ENCODE results near the gene GRAMD4.

The GRAMD4 gene

GRCh38 chr22:46686221-46687047 is 66.2 kb downstream of the GRAMD4 start:
- TF ChIP-seq JUND (IDR thresholded peaks at IDR 0.05; ENCODE audit: low read depth): no peak
- in situ Hi-C loops (cut with HindIII; ENCODE audit: low pct_unique_long_range_greater_than_20kb, low sequenced_read_pairs): no loop called here
- DNase-seq (ENCODE audit: low read depth in 1 of 2, low spot score in 1 of 2): no peak

- no peak for DNase-seq (ENCODE audit: low read depth in 1 of 2, low spot score in 1 of 2)
- in situ Hi-C loops (cut with HindIII; ENCODE audit: low pct_unique_long_range_greater_than_20kb, low sequenced_read_pairs): no loop called here
- no peak for TF ChIP-seq JUND (IDR thresholded peaks at IDR 0.05; ENCODE audit: low read depth)
These were observed 66.9 kb downstream of the GRAMD4 start for GRCh38 chr22:46687048-46687444.

GRCh38 chr22:46687460-46687859 is 67.3 kb downstream of the GRAMD4 start:
- in situ Hi-C loops (cut with HindIII; ENCODE audit: low pct_unique_long_range_greater_than_20kb, low sequenced_read_pairs): no loop called here
- DNase-seq (ENCODE audit: low read depth in 1 of 2, low spot score in 1 of 2): no peak
- TF ChIP-seq JUND (IDR thresholded peaks at IDR 0.05; ENCODE audit: low read depth): no peak

DNA sequence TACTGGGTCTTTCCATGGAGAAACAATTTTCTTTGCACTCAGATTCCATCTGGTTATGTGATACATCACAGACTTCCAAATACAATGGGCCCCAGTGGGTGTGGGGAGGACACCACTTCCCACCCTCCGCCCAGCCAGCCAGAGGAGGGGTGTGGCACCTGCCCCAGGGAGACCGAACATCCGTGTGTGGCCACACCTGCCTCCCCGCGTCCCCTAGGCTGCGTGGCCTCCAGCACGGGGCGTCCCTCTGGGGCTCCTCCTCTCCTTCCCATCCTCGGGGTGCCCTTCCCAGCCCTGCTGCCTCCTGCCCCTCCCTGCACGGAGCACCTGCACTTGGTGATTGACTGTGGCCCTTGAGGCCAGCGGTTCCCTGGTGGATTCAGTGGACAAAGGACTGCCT is 68.8 kb downstream of the GRAMD4 start:
- DNase-seq (ENCODE audit: low read depth in 1 of 2, low spot score in 1 of 2): no peak
- in situ Hi-C loops (cut with HindIII; ENCODE audit: low pct_unique_long_range_greater_than_20kb, low sequenced_read_pairs): no loop called here

GRCh38 chr22:46690146-46690545 is 70.0 kb downstream of the GRAMD4 start:
- no peak for DNase-seq (ENCODE audit: low read depth in 1 of 2, low spot score in 1 of 2)
- no peak for TF ChIP-seq JUND (IDR thresholded peaks at IDR 0.05; ENCODE audit: low read depth)
- in situ Hi-C loops (cut with HindIII; ENCODE audit: low pct_unique_long_range_greater_than_20kb, low sequenced_read_pairs): no loop called here

More for the DNA sequence above, 68.8 kb downstream of the GRAMD4 start:
- no peak for TF ChIP-seq JUND (IDR thresholded peaks at IDR 0.05; ENCODE audit: low read depth)

GRCh38 chr22:46691571-46691970 is 71.4 kb downstream of the GRAMD4 start:
- in situ Hi-C loops (cut with HindIII; ENCODE audit: low pct_unique_long_range_greater_than_20kb, low sequenced_read_pairs): no loop called here
- no peak for DNase-seq (ENCODE audit: low read depth in 1 of 2, low spot score in 1 of 2)
- no peak for TF ChIP-seq JUND (IDR thresholded peaks at IDR 0.05; ENCODE audit: low read depth)

GRCh38 chr22:46693634-46694415 is 73.6 kb downstream of the GRAMD4 start:
- in situ Hi-C loops (cut with HindIII; ENCODE audit: low pct_unique_long_range_greater_than_20kb, low sequenced_read_pairs): no loop called here
- TF ChIP-seq JUND (IDR thresholded peaks at IDR 0.05; ENCODE audit: low read depth): no peak
- peak in 1 of 2 experiments; percentile 18 for DNase-seq (ENCODE audit: low read depth in 1 of 2, low spot score in 1 of 2)

DNA sequence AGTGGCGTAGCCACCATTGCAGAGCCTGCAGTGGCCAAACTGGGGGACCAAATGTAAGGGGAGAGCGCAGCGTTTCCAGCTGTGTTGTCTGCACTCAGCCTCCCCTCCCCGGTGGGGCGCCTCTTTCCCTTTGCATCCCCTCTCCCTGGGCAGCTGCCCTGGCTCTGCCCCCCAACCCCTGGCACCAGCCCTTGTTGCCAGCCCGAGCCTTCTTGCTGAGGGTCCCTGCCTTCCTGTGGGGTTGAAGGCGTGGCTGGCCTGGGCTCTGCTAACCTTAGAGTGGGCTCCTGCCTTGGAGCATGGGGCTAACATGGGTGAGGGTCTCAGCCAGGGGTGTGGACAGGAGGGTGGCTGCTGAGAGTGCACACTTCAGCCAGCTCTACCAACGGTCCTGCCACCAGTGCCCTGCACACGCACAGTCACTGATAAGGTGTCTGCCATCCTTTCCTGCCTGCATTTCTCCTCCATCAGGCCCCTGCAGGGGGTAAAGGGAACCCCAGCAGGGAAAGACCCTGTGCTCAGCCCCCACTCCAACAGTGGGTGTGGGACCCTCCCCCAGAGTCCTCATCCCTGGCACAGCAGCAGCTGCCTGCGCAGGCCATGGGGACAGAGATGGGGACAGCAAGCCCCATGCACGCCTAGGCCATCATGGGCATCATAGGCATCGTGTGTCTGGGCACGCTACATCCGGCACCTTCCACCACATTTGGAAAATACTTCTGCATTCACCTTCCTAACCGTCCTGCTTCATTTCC is 74.4 kb downstream of the GRAMD4 start:
- TF ChIP-seq JUND (IDR thresholded peaks at IDR 0.05; ENCODE audit: low read depth): no peak
- in situ Hi-C loops (cut with HindIII; ENCODE audit: low pct_unique_long_range_greater_than_20kb, low sequenced_read_pairs): no loop called here
- DNase-seq (ENCODE audit: low read depth in 1 of 2, low spot score in 1 of 2): no peak

DNA sequence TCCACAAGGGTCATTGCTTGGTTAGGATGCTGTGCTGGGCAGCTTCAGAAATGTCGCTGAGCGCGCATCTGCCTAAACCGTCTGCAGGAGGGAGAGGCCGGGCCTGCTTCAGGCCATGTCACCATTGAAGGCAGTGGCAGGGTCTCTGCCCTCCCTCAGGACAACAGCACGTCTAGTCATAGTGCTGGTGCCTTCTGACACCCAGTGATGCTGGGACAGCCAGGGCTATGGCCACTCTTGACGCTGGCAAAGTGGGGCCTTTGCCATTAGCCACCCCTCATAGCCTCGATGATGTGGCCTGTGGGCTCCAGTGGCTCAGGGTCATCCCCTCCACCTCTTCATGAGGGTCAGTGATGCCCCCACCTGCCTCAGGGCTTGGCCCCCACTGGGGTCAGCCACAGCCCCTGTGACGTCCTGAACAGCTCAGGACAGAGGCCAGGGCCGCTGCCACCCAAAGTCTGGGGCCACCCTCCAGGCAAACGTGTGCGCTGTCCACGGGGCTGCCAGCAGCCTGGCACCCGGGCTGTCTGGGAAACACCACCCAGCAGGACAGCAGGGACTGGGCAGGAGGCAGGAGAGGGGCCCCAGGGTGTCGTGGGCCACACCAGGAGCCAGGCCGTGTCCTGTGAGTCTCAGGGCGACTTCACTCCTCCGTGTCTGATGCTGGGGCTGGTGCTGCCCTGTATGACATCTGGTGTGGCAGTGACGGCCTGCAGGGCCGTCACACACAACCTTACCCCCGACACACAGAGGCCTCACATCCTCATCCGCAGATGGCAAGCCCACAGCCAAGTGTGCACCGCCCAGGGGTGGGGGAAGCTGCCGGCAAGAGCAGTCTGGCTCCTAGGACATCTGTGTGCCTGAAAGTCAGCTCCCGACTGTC is 75.4 kb downstream of the GRAMD4 start:
- in situ Hi-C loops (cut with HindIII; ENCODE audit: low pct_unique_long_range_greater_than_20kb, low sequenced_read_pairs): no loop called here
- TF ChIP-seq JUND (IDR thresholded peaks at IDR 0.05; ENCODE audit: low read depth): no peak

DNA sequence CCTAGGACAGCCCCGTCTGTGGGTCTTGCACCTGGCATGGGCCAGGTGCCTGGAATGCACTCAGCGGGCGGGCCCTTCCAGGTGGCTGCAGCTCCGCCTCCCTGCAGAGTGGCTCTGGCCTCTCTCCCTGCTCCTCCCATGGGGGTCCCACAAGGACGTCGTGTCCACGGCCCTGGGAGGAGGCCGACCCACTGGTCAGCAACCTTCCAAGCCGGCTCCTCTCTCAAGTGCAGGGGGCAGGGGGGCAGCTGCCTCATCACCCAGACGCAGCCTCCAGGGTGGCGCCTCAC is 76.0 kb downstream of the GRAMD4 start:
- in situ Hi-C loops (cut with HindIII; ENCODE audit: low pct_unique_long_range_greater_than_20kb, low sequenced_read_pairs): no loop called here
- DNase-seq (ENCODE audit: low read depth in 1 of 2, low spot score in 1 of 2): no peak
- TF ChIP-seq JUND (IDR thresholded peaks at IDR 0.05; ENCODE audit: low read depth): no peak

More for the DNA sequence above, 75.4 kb downstream of the GRAMD4 start:
- DNase-seq (ENCODE audit: low read depth in 1 of 2, low spot score in 1 of 2): no peak

GRCh38 chr22:46696614-46697013 is 76.4 kb downstream of the GRAMD4 start:
- no peak for DNase-seq (ENCODE audit: low read depth in 1 of 2, low spot score in 1 of 2)
- in situ Hi-C loops (cut with HindIII; ENCODE audit: low pct_unique_long_range_greater_than_20kb, low sequenced_read_pairs): no loop called here
- no peak for TF ChIP-seq JUND (IDR thresholded peaks at IDR 0.05; ENCODE audit: low read depth)
